Epithelial cell of esophagus (primary cell): ENCODE data around the gene PRPF39.

Experiments
- DNase-seq: peaks from one replicate; pipeline ENCODE4 v3.0.0; 2010; ENCODE audit warnings: low read depth
- H3K4me3 ChIP-seq: 2 replicates; pipeline ENCODE4 v1.5.1; 2011; ENCODE audit warnings: mild to moderate bottlenecking, low read length, control low read depth
- TF ChIP-seq, protein P1 (sequence below): IDR thresholded peaks from 2 replicates; pipeline ENCODE4 v1.5.1; 2011; ENCODE audit warnings: low read depth, mild to moderate bottlenecking, low read length, control low read depth, inconsistent platforms; ENCODE audit not compliant: insufficient read depth; ENCODE audit errors: missing control alignments

The PRPF39 gene

DNA sequence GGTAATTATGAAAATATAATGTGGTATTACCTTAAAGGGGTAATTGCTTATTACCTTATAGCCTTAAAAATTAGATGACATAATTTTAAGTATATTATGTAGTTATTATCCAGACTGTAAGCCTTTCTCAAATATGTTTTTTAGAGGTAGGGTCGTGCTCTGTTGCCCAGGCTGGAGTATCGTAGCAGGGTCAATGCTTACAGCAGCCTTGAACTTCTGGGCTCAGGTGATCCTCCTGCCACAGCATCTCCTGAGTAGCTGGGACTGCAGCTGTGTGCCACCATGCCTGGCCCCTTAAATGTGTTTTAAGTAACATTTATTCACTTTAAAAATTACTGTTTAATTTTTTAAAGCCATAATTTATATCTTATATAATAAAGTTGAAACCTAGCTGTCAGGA lies 10.4 kb downstream of the PRPF39 start:
- no peak for DNase-seq
- no peak overlapping the region for H3K4me3 ChIP-seq
- TF ChIP-seq, protein P1, sequence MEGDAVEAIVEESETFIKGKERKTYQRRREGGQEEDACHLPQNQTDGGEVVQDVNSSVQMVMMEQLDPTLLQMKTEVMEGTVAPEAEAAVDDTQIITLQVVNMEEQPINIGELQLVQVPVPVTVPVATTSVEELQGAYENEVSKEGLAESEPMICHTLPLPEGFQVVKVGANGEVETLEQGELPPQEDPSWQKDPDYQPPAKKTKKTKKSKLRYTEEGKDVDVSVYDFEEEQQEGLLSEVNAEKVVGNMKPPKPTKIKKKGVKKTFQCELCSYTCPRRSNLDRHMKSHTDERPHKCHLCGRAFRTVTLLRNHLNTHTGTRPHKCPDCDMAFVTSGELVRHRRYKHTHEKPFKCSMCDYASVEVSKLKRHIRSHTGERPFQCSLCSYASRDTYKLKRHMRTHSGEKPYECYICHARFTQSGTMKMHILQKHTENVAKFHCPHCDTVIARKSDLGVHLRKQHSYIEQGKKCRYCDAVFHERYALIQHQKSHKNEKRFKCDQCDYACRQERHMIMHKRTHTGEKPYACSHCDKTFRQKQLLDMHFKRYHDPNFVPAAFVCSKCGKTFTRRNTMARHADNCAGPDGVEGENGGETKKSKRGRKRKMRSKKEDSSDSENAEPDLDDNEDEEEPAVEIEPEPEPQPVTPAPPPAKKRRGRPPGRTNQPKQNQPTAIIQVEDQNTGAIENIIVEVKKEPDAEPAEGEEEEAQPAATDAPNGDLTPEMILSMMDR: no peak

DNA sequence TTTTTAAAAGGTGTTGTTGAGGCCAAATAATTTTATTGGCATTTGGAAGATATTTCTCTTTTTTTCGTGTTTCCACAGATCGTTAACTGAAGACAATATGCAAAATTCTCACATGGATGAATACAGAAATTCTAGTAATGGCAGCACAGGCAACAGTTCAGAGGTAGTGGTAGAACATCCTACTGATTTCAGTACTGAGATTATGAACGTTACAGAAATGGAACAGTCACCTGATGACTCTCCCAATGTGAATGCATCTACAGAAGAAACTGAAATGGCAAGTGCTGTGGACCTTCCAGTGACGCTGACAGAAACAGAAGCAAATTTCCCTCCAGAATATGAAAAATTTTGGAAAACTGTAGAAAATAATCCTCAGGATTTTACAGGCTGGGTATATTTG lies 11.2 kb downstream of the PRPF39 start:
- H3K4me3 ChIP-seq: no peak overlapping the region
- TF ChIP-seq, protein P1: no peak
- no peak for DNase-seq

DNA sequence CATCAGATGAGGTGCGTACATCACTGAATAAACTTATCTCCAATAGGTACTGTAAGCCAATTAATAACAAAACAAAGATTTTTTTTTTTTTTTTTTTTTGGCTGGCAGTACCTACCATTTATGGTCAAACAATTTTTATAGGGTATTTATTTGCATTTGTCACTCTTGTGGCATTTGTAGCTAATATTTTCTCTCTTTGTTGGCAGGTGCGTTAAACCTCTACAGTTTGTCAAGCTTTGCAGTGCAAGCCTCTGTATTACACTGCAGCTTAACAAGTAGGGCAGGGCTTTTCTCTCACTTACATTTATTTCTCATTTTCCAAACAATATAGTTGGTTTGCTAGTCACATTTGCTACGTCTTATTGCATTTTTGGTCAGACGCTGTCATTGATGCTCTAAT lies 12.3 kb downstream of the PRPF39 start:
- no peak overlapping the region for H3K4me3 ChIP-seq
- no peak for DNase-seq

DNA sequence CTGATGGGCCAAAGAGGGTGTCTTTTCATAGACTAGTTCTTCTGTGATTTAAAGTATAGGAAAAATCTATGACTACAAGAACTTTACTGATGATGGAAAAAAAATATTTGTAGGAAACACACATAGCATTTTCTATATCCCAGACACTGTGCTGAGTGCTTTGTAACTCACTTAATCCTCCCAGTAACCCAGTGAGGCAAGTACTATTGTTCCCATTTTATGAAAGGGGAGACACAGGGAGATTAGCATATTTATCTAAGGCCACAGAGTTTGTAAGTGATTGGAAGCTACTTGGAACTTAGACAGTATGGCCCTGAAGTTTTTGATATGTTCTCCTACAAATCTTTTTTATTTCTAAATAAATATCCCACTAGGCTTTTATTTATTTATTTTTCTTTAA lies 19.9 kb downstream of the PRPF39 start:
- H3K4me3 ChIP-seq: no peak overlapping the region
- no peak for DNase-seq
- TF ChIP-seq, protein P1: no peak

More for the DNA sequence above, 12.3 kb downstream of the PRPF39 start:
- TF ChIP-seq, protein P1: no peak

DNA sequence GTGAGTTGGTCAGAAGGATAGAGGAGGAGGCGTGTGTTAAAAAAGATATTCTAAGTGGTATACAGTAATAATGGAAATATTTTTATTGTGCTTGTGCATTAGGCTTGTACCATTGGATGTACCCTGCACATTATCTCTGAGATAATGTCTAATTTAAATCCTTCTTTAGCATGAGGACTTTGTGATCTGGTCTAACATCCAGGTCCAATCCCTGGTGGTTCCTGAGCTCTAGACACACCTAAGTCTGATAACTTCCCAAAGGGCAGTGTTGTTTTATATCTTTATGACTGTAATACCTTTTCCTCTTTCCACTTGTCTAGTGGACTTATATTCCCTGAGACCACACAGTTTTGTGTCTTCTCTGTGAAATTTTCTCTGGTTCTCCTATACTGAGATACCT lies 20.6 kb downstream of the PRPF39 start:
- TF ChIP-seq, protein P1: no peak
- no peak overlapping the region for H3K4me3 ChIP-seq
- DNase-seq: no peak

DNA sequence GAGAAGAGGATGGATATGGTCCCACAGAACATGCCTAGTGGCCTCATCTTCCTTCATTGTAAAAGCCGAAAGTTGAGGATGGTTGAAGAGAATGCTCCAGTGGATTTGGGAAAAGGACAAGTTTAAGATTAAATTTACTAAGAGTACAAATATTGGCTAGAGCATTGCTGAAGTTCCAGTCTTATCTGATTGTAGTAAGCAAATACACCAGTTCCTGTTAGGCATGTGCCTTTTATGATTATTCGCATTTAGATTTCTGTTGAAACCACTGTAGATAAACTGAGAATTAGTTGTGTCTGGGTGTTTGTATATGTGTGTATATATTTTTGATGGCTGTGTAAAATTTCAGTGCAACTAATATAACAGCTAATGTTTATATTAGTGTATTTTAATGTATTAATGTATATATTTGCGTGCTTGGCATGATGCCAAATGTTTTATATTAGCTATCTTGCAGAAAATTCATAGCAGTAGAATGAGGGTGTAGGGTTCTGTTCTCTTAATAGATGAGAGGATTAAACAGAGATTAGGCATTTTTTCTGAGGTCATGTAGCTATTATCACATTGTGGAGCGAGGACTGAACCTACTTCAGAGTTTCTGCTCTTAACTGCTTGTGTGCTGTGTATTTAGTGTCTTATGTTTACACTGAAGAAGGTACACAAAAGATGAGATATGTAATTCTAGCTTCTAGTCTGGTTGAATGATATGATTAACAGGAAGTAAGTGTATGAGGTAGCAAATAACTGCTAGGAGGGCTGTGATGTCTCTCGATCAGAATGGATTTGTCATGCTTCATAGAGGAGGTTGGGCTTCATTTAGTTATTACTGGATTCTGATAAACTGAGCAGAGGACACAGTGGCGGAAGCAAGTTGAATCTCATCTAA lies 29.2 kb downstream of the PRPF39 start:
- peak; percentile 40 for DNase-seq
- H3K4me3 ChIP-seq: no peak overlapping the region

More for the DNA sequence above, 29.2 kb downstream of the PRPF39 start:
- TF ChIP-seq, protein P1: no peak
